HG03457 (cell line): ENCODE measurements around the gene OR4D1.

Source experiments
- ATAC-seq: cut with Tn5 transposase; IDR thresholded peaks from one replicate; pipeline ENCODE4 v1.9.1; 2021; ENCODE audit warnings: moderate number of reproducible peaks; ENCODE audit not compliant: unreplicated experiment

Gene OR4D1

GRCh38 chr17:58192612-58193011 lies 44.4 kb downstream of the OR4D1 start, which contains the start of gene EPX:
Gene EPX (plus strand): TSS chr17:58192726. CDS start chr17:58192847, 121 bp downstream.
- no peak for ATAC-seq

- ATAC-seq, result no peak
These were observed 45.6 kb downstream of the OR4D1 start for GRCh38 chr17:58193641-58194255.

- no peak for ATAC-seq
These were observed 47.4 kb downstream of the OR4D1 start for GRCh38 chr17:58195518-58196123.

- ATAC-seq, result no peak
These were observed 48.4 kb downstream of the OR4D1 start for GRCh38 chr17:58196610-58197009.

GRCh38 chr17:58200024-58200633 lies 51.9 kb downstream of the OR4D1 start:
- ATAC-seq, result no peak

- ATAC-seq, result no peak
These were observed 54.7 kb downstream of the OR4D1 start for GRCh38 chr17:58202859-58203258.

- no peak for ATAC-seq
These were observed 56.6 kb downstream of the OR4D1 start for GRCh38 chr17:58204796-58205195.

- no peak for ATAC-seq
These were observed 57.8 kb downstream of the OR4D1 start for GRCh38 chr17:58205936-58206335.

- no peak for ATAC-seq
These were observed 59.3 kb downstream of the OR4D1 start for GRCh38 chr17:58207451-58207850.

- no peak for ATAC-seq
These were observed 60.2 kb downstream of the OR4D1 start for GRCh38 chr17:58208344-58208743.
